ENCODE results near the gene DNM1.

DNA sequence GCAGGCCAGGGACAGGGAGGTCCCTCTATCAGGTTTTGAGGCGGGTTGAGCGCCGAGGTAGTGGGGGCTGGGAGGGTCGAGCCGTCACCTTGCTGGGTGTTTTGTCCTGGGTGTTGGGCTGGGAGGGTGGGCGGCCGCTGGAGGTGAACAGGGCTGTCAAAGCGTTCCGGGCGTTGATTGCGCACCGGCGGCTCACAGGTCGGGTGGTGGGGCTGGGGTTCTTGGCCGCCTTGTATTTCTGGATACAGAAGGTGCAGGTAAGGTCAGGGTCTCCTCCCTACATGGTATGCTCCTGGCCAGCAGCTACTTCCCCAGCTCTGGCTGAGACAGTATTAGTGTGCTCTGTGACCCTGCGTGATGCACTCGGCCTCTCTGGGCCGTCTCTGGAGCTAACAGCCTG, 37.0 kb upstream of the DNM1 start:
- TF ChIP-seq SP1 (IDR thresholded peaks at IDR 0.05) = no peak
- TF ChIP-seq ELF4 (IDR thresholded peaks at IDR 0.05) = no peak
- no peak for TF ChIP-seq ZNF384 (IDR thresholded peaks at IDR 0.05)
- TF ChIP-seq FOXK2 (IDR thresholded peaks at IDR 0.05) = no peak
- TF ChIP-seq TARDBP (IDR thresholded peaks at IDR 0.05) = no peak
- no peak for TF ChIP-seq ARNT (IDR thresholded peaks at IDR 0.05)
- TF ChIP-seq BHLHE40 (IDR thresholded peaks at IDR 0.05; ENCODE audit: borderline replicate concordance) = no peak
- TF ChIP-seq FOXM1 (IDR thresholded peaks at IDR 0.05; ENCODE audit: borderline replicate concordance) = no peak
- TF ChIP-seq LEF1 (IDR thresholded peaks at IDR 0.05; ENCODE audit: borderline replicate concordance) = no peak
- TF ChIP-seq SUZ12 (IDR thresholded peaks at IDR 0.05) = no peak

Data from HEK293T (cell line).